ENCODE measurements around the gene OIT3.
"Not testable (repeated sequence)": the region's sequence is repeated elsewhere in the genome, so short reads cannot be mapped to it uniquely, and the experiment has no call there.

OIT3 gene

DNA sequence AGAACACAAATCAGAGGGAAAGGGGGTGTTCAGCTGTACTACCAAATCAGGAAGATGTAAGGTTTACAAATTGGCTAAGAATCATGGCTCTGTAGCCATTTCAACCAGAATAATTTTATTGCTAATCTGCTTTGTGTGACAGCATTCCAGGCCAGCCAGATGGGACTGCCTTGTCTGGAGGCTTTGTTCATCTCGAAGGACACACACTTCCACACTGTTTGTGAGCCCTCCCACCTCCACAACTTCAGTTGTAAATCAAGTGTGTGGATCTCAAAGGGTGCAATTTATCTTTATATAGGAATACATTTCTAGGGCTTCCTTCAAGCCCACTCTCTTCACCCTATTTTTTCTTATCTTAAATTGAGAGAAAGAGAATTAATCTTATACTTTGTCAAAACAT, 6.9 kb upstream of the OIT3 start:
- no peak for DNase-seq (ENCODE audit: insufficient read length, low spot score)
- no peak for FAIRE-seq
- no peak for TF ChIP-seq POLR2A (IDR thresholded peaks at IDR 0.05; ENCODE audit: low read depth, low read length)

DNA sequence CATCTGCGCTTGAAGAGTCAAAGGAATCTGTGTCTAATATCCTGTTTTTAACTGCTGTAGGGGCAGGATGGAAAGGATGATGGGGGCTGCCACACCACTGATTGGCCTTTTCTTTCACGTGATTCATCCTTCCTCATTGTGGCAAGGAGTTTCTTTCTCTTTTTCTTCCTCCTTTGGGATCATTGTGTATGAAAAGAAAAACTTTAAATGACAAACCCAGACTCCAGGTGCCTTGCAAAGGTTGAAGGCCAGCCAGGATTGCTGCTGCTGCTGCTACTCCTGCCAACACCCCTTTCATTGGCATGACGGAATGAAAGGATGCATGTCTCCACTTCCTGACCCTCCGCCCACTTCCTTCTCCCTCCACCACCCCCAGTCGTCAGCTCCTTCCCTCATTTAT, 6.5 kb upstream of the OIT3 start:
- FAIRE-seq: no peak
- no peak for DNase-seq (ENCODE audit: insufficient read length, low spot score)
- TF ChIP-seq POLR2A (IDR thresholded peaks at IDR 0.05; ENCODE audit: low read depth, low read length): no peak

DNA sequence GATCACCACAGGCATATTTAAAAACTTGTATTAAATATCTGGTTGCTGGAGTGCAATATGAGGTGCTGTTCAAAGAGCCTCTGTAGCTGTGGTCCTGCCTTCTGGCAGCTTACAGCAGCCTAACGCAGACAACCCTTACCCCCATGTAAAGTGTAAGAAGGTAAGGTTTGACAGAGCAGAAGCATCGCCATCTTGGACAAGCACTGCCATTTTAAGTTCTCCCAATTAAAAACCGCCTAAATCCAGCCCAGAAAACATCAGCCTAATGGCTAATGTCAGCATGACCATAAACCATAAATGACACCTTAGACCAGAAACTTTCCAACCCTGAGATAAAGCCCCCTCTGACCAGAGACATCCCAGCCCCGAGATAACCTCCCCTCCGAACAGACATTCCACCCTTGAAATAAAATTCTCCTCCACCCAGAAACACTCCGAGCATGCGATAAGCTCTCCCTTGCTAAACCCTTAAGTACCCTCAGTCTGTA, 5.3 kb upstream of the OIT3 start:
- FAIRE-seq (no peak), DNase-seq (ENCODE audit: insufficient read length, low spot score) (no peak)
- no peak for TF ChIP-seq POLR2A (IDR thresholded peaks at IDR 0.05; ENCODE audit: low read depth, low read length)

DNA sequence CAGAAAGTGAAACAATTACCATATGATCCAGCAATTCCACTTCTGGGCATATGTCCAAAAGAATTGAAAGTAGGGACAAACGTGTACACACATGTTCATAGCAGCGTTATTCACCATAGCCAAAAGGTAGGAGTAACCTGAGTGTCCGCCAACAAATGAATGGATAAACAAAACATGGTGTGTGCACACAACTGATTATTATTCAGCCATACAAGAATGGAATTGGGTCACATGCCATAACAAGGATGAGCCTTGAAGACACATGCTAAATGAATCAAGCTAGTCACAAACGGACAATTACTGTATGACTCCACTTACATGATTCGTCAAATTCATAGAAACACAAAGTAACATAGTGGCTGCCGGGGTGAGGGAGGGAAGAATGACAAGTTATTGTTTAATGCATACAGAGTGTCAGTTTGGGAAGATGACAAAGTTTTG, 4.1 kb upstream of the OIT3 start:
- DNase-seq (ENCODE audit: insufficient read length, low spot score) (no peak), FAIRE-seq (no peak)
- no peak for TF ChIP-seq POLR2A (IDR thresholded peaks at IDR 0.05; ENCODE audit: low read depth, low read length)

DNA sequence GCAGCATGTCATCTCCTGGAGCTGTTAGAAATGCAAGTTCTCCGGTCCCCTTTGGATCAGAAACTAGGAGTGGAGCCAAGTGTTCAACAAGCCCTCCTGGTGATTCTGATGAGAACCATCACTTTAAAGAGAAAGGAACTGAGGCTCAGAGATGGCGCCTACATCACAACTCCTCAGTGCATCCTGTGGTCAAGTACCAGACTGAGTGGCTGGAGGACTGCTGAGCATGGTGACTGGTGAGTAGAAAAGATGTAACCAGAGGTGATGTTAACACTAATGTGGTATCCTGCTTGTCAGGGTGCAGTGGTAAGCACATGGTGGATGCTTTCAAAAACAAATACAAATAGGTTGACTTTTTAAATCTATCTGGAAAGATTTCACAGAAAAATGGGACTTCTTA, 3.5 kb upstream of the OIT3 start:
- FAIRE-seq (no peak), DNase-seq (ENCODE audit: insufficient read length, low spot score) (no peak)
- TF ChIP-seq POLR2A (IDR thresholded peaks at IDR 0.05; ENCODE audit: low read depth, low read length): no peak

DNA sequence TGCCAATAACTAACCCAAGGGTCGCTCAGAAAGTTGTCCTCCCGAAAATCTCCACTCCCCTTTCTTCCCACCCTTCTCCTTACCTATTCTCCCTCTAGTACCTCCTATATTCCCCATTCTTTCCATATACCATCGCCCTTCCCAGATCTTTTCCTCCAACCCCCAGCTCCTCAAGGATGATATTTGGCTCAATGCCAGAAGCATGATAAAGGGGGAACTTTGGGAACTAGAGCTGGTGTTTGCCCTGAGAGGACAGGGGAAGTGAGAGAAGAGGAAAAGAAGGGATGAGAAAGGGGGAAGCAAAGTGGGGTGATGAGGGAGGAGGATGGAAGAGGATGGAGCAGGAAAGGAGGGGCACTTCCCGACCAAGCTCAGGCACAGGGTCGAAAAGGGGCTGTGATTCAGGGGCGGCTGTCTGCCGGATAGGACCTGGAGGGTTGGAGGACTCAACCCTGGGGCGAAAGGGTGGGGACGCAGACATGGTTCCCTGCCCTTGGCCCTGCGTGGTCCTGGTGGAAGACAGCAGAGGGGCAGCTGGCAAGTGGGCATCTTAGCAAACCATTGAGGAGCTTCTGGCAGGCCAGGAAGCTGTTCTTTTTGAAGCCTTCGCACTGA, 1.8 kb downstream of the OIT3 start:
- no peak for DNase-seq (ENCODE audit: insufficient read length, low spot score)
- no peak for TF ChIP-seq POLR2A (IDR thresholded peaks at IDR 0.05; ENCODE audit: low read depth, low read length)
- no peak for FAIRE-seq

DNA sequence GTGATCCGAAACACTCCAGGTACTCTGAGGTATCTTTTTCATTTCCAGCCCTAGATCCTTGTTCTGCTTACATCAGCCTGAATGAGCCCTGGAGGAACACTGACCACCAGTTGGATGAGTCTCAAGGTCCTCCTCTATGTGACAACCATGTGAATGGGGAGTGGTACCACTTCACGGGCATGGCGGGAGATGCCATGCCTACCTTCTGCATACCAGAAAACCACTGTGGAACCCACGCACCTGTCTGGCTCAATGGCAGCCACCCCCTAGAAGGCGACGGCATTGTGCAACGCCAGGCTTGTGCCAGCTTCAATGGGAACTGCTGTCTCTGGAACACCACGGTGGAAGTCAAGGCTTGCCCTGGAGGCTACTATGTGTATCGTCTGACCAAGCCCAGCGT, 5.1 kb downstream of the OIT3 start:
- TF ChIP-seq POLR2A (IDR thresholded peaks at IDR 0.05; ENCODE audit: low read depth, low read length): no peak
- no peak for FAIRE-seq
- DNase-seq (ENCODE audit: insufficient read length, low spot score): no peak

DNA sequence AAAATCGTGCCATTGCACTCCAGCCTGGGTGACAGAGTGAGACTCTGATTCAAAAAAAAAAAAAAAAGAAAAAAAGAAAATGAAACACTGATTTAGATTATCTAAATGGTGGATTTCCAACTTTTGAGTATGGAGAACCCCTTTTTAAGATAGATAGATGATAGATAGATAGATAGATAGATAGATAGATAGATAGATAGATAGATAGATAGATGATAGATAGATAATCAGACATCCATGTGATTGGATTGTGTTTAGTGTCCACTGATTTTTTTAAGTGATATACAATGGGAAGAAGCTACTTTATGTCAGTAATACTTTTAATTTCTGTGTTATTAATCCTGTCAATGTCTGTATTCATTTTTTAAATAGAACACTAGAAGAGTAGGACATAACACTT, 6.0 kb downstream of the OIT3 start:
- FAIRE-seq (no peak), DNase-seq (ENCODE audit: insufficient read length, low spot score) (no peak)
- no peak for TF ChIP-seq POLR2A (IDR thresholded peaks at IDR 0.05; ENCODE audit: low read depth, low read length)

DNA sequence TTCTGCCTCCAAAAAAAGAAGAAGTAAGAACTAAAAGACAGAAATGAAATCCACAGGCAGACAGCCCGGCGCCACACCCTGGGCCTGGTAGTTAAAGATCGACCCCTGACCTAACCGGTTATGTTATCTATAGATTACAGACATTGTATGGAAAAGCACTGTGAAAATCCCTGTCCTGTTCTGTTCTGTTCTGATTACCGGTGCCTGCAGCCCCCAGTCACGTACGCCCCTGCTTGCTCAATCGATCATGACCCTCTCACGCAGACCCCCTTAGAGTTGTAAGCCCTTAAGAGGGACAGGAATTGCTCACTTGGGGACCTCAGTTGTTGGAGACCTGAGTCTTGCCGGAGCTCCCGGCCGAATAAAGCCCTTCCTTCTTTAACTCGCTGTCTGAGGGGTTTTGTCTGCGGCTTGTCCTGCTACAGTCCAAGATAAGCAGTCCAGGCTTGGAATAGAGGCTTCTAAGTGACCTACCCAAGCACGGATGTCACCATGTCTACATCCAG, 10.5 kb downstream of the OIT3 start:
- DNase-seq (ENCODE audit: insufficient read length, low spot score); FAIRE-seq: not testable (repeated sequence)

DNA sequence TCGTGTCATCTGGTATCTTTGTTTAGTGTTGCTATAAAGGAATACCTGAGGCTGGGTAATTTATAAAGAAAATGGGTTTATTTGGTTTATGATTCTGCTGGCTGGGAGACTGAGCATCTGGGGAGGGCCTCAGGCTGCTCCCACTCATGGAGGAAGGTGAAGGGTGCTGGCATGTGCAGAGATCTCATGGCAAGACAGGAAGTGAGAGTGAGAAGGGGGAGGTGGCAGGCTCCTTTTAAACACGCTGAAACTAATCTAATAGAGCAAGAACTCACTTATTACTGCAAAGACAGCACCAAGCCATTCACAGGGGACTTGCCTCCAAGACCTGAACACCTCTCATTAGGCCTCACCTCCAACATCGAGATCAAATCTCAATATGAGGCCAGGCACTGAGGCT, 11.3 kb downstream of the OIT3 start:
- TF ChIP-seq POLR2A (IDR thresholded peaks at IDR 0.05; ENCODE audit: low read depth, low read length): no peak
- no peak for DNase-seq (ENCODE audit: insufficient read length, low spot score)
- no peak for FAIRE-seq

DNA sequence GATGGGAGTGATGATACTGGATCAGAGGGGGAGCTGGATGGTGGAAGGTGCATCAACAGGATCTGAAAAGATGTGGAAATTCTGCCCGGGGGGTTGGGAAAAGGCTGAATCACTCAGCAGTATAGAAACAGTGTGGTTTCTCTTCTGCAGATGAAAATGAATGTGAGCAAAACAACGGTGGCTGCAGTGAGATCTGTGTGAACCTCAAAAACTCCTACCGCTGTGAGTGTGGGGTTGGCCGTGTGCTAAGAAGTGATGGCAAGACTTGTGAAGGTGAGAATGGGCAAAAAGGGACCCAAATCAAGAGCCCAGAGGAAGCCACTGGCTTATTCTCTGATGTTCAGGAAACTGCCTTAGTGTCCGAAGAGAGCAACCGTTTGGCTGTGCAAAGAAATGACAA, 12.9 kb downstream of the OIT3 start:
- no peak for FAIRE-seq
- no peak for DNase-seq (ENCODE audit: insufficient read length, low spot score)
- no peak for TF ChIP-seq POLR2A (IDR thresholded peaks at IDR 0.05; ENCODE audit: low read depth, low read length)

DNA sequence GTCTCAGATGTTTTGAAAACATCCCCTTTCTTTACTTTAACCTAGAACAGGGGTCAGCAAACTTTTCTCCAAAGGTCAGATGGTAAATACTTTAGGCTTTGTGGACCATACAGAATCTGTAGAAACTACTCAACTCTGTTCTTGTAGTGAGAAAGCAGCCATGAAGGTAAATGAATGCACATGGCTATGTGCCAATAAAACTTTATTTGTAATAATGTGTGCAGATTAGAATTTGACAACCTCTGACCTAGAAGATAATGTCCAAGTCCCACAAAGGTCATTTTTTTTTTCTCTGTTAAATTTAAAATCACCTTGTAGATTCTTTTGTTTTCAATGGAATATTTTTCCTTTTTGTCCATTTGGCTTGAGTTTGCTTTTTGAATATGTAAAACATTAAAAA, 17.2 kb downstream of the OIT3 start:
- TF ChIP-seq POLR2A (IDR thresholded peaks at IDR 0.05; ENCODE audit: low read depth, low read length): no peak
- FAIRE-seq (no peak), DNase-seq (ENCODE audit: insufficient read length, low spot score) (no peak)

DNA sequence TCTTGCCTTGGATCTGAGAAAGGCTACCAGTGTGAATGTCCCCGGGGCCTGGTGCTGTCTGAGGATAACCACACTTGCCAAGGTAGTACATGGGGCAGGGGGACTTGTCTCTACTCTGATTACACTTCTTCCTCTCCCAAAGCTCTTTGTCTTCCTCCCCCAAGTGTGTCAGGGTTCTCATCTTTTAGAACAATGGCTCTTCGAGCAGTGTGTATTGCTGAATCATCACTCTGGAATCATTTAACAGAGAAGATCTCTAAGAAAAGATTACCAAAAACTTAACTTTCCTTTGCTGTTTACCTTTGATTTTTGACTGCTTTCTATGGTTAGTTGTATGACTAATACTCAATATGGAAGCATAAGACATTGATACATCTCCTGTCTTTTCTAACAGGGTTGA, 18.2 kb downstream of the OIT3 start:
- no peak for FAIRE-seq
- no peak for DNase-seq (ENCODE audit: insufficient read length, low spot score)
- TF ChIP-seq POLR2A (IDR thresholded peaks at IDR 0.05; ENCODE audit: low read depth, low read length): no peak

DNA sequence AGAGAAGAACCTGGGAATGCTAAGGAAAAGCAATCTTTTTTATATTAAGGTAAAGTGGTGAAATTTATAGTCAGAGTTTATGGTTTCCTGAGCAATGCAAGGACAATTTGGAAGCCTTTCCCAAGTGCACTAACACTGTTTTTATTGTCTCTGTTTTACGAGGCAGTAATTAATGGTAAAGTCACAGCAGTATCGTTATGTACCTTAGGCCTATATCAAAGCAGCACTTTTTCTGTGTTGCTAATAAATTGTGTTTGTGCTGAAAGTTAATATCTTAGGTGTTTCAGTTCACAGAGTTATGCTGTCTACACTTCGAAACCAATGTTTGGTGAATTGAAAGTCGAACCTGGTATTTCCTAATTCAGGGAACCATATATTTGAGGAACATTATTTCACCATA, 19.2 kb downstream of the OIT3 start:
- no peak for TF ChIP-seq POLR2A (IDR thresholded peaks at IDR 0.05; ENCODE audit: low read depth, low read length)
- DNase-seq (ENCODE audit: insufficient read length, low spot score) (no peak), FAIRE-seq (no peak)

DNA sequence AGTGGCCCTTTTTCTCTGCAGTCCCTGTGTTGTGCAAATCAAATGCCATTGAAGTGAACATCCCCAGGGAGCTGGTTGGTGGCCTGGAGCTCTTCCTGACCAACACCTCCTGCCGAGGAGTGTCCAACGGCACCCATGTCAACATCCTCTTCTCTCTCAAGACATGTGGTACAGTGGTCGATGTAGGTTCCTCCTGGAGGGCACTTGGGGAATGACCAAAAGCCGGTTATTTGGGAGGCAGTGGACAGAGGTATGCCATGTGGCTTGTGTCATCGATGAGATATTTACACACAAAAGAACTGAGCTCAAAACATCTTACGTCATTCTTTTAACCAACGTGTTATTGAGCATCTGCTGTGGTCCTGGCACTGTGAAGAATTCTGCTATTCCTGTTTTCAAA, 19.7 kb downstream of the OIT3 start:
- no peak for TF ChIP-seq POLR2A (IDR thresholded peaks at IDR 0.05; ENCODE audit: low read depth, low read length)
- FAIRE-seq: no peak
- no peak for DNase-seq (ENCODE audit: insufficient read length, low spot score)

DNA sequence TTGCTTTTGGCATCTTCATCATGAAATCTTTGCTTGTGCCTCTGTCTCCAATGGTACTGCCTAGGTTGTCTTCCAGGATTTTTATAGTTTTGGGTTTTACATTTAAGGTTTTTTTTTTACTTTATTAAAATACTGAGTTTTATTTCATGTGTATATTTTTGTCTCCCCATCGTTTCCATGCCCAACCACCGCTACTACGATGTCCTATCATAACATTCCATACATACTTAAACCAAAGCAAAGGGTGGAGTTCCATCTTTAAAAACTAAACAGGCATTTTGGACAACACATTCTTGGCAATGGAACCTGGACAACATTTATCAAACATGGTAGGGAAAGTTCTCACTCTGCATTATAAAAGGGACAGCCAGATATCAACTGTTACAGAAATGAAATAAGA, 23.7 kb downstream of the OIT3 start:
- not testable (repeated sequence) for DNase-seq (ENCODE audit: insufficient read length, low spot score); FAIRE-seq

DNA sequence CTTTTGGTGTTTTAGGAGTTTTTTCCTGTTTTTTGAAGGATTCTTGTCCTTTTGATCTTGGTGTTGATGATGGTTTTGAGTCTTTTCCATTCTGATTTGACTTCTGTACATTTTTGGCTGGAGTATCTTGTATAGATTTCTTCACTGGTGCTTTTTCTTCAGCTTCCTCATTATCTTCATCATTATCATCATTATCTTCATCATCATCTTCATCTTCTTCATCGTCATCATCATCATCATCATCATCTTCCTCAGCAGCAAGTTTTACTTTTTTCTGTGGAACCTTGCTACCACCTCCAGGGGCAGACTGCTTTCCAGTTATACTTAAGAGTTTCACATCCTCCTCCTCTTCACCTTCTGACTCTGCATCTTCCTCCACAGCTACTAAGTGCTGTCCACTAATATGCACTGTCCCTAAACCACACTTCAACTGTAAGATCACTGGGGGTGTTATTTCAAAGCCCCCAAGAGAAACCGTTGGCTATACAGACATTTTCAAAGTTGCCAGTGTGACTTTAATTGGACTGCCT, 24.3 kb downstream of the OIT3 start:
- FAIRE-seq: peak; percentile 11
- not testable (repeated sequence) for DNase-seq (ENCODE audit: insufficient read length, low spot score)

All from H54 (cell line).